Globus pallidus (tissue), 1 donor: ENCODE results near the gene NAA25.
"Not testable (repeated sequence)": the region's sequence is repeated elsewhere in the genome, so short reads cannot be mapped to it uniquely, and the experiment has no call there.

Experiments used
- DNase-seq: peaks from one replicate; pipeline ENCODE4 v3.0.0-alpha.2; 2015; ENCODE audit warnings: low spot score

Gene NAA25

DNA sequence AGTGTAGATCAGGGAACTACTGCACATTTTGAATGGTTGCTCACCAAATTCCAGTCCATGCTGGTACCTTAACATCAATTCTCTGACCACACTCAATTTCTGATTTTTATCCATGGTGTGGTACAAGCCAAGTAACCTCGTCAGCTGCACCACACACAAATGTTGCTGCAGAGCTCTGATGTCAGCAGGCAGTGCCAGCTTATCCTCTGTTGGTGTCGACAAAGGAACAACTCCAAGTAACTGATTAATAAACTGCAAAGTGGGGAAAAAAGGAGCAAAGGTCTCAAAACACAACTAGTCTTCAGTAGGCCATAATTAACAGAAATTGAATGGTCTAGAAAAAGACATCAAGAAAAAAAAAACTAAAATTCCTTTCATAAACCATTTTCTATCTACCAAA, 47.4 kb downstream of the NAA25 start:
- DNase-seq: no peak

GRCh38 chr12:112049351-112049750, 59.2 kb downstream of the NAA25 start:
- DNase-seq: peak; percentile 41

- no peak for DNase-seq
These were observed 62.6 kb downstream of the NAA25 start for GRCh38 chr12:112046003-112046402.

- DNase-seq: not testable (repeated sequence)
These were observed 72.0 kb downstream of the NAA25 start for GRCh38 chr12:112036614-112037013.

DNA sequence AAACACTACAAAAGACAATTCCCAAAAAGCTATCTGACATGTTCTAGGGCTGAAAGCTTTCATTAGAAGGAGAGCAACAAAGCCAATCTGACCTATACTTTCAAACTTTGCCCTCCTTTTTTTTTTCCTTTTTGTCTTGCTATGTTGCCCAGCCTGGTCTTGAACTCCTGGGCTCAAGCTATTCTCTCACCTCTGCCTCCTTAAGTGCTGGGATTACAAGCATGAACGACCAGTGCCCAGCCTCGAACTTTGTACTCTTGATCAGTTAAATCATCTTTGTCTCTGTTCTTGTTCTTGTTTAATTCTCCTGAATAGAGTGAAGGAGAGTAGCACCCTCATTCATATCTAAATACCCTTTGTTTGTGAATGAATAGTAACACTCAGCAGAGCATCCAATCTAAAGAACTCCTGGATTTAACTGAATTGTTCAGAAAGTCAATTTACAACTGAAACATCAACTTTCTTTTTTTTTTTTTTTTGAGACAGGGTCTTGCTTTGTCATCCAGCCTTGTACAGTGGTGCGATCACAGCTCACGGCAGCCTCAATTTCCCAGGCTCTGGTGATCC, 73.3 kb downstream of the NAA25 start:
- DNase-seq: no peak

GRCh38 chr12:112032292-112032691, 76.3 kb downstream of the NAA25 start:
- no peak for DNase-seq

GRCh38 chr12:112031472-112031871, 77.1 kb downstream of the NAA25 start:
- no peak for DNase-seq

DNA sequence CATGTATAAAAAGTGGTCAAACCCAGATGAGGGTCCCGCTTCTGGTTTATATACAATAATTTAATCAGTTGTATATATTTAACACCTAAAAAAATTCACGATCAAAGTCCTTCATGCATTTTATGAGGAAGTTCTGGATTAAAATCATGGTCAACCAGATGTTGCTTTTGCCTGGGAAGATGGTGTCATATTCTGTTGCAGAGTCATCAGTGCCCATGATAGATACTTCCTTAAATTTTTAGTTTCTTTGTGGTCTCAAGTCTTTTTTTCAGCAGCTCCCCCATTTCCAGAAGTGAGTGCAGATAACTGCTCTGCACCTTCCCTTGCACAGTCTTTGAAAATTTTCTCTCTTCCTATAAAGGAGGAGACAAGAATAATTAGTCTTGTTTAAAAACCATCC, 79.3 kb downstream of the NAA25 start:
- no peak for DNase-seq

DNA sequence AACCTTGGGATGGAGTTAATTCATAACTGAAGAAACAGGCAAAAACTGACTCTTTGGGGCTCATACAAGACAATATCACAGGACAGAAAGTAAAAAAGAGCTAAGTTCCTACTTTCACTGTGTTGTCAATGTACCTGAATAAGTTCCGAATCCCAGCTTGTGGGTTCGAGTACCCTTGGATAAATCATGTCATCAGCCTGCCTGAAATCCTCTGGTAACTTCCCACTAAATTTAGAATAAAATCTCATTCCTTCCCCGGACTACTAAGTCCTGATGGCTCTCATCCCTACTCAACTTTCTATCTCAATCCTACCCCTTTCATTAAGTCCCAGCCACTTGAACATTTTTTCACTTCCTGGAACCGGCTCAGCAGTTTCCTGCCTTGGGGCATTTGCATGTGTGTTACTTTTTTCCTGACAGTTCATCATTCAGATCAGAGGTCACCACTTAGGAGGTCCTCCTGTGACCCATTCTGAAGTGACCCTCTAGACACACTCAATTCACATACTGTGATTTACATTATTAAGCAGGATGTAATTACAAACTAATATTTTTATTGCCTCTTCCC, 82.7 kb downstream of the NAA25 start:
- DNase-seq: no peak

- DNase-seq: no peak
These were observed 84.7 kb downstream of the NAA25 start for GRCh38 chr12:112023759-112024396.

GRCh38 chr12:112022241-112023016, 86.2 kb downstream of the NAA25 start:
- DNase-seq: no peak

DNA sequence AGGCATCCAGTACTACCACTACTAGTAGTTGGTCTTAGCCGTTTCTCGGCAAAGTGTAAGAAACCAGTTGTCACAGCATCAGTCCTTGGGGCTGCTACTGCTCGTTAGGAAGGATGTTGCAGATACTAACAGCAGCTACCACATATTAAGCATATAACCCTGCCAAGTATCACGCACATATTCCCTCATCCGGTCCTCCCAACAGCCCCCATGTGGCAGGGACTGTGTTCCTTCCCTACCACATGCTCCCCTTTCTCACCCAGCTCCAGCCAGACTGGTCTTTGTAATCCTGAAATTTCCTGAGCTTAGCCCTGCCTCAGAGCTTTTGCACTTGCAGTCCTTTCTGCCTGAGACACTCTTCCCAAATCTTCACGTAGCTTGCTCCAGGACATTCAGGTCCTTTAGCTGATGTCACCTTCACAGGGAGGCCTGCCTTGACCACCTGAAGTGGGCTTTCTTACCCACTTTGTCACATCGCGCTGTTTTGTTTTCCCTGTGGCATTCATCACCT, 87.6 kb downstream of the NAA25 start:
- no peak for DNase-seq

- no peak for DNase-seq
These were observed 89.9 kb downstream of the NAA25 start for GRCh38 chr12:112018571-112019237.

DNA sequence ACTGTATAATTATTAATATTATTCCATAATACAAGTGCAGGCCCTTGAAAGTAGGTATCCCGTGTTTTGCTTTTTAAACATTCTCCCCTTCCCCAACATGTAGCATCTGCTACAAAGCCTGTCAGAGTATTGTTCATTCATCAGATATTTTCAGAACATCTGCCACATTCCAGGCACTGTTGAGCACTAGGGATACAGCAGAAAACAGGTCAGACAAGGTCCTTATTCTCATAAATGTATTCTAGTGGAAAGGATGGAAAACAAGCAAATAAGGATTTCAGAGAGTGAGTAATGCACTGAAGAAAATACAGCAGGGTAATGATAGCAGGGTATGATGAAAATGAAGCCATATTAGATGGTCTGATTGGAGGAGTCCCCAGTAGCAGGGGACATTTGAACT, 91.5 kb downstream of the NAA25 start:
- no peak for DNase-seq

- no peak for DNase-seq
These were observed 92.6 kb downstream of the NAA25 start for GRCh38 chr12:112015938-112016337.

GRCh38 chr12:112013601-112014402, 94.8 kb downstream of the NAA25 start:
- peak; percentile 24 for DNase-seq

- DNase-seq: peak; percentile 98
These were observed 95.6 kb downstream of the NAA25 start, which contains the start of the genes ERP29 and TMEM116 for GRCh38 chr12:112012775-112013600. Gene ERP29, plus strand, starts transcription at chr12:112013426. Its CDS starts 40 bp downstream, at chr12:112013466. Gene TMEM116, minus strand, starts transcription at chr12:112013165. Its CDS starts 7,895 bp downstream, at chr12:112005270.

GRCh38 chr12:112011685-112012084, 96.9 kb downstream of the NAA25 start:
- DNase-seq: no peak

GRCh38 chr12:112010415-112011344, 97.9 kb downstream of the NAA25 start:
- DNase-seq: no peak
